Upper lobe of right lung (tissue), 1 donor: ENCODE results near the gene RAB3A. TPM values are rescaled to one million over a fixed set of nuclear protein-coding genes. Genes with fewer than 3 reads are reported as not detected.

Source experiments
- ATAC-seq: fragments of 200-7000 bp; cut with Tn5 transposase; one replicate; pipeline ENCODE4 v1.9.1; 2020; ENCODE audit warnings: mild to moderate bottlenecking, moderate library complexity
- DNase-seq: peaks from one replicate; pipeline ENCODE4 v3.0.0-alpha.2; 2020
- H3K27ac ChIP-seq: fragments of 200-600 bp; one replicate; pipeline ENCODE4 v1.8.0; 2022
- H3K27me3 ChIP-seq: fragments of 200-600 bp; one replicate; pipeline ENCODE4 v1.8.0; 2022; ENCODE audit warnings: mild to moderate bottlenecking
- H3K36me3 ChIP-seq: fragments of 200-600 bp; one replicate; pipeline ENCODE4 v1.8.0; 2022
- H3K4me1 ChIP-seq: fragments of 200-600 bp; one replicate; pipeline ENCODE4 v1.8.0; 2022
- H3K4me3 ChIP-seq: fragments of 200-600 bp; one replicate; pipeline ENCODE4 v1.8.0; 2022; ENCODE audit warnings: mild to moderate bottlenecking
- H3K9me3 ChIP-seq: fragments of 200-600 bp; one replicate; pipeline ENCODE4 v1.8.0; 2022
- intact Hi-C: fragments of 100-400 bp; cut with DNase I; formaldehyde crosslinking; loops from one replicate; pipeline ENCODE4 v1.11.0; 2022
- total RNA-seq: library from RNA; stranded (reverse); fragmentation: NEBNext Ultra II Directional; extraction: Animal tissue kit (Norgen Biotek cat#: 25700); gene quantifications from one replicate; pipeline ENCODE4 v1.2.1, GENCODE V29; 2021
- TF ChIP-seq, protein P1 (sequence below): fragments of 200-600 bp; IDR thresholded peaks from one replicate; pipeline ENCODE4 v1.8.0; 2022; ENCODE audit warnings: antibody characterized with exemption
- donor health status: DM: no; HTN: yes; CAD: no; lungs with severe emphysema.

The RAB3A gene
- total RNA-seq, 1 donor from 2014 or later = 1.9 TPM

DNA sequence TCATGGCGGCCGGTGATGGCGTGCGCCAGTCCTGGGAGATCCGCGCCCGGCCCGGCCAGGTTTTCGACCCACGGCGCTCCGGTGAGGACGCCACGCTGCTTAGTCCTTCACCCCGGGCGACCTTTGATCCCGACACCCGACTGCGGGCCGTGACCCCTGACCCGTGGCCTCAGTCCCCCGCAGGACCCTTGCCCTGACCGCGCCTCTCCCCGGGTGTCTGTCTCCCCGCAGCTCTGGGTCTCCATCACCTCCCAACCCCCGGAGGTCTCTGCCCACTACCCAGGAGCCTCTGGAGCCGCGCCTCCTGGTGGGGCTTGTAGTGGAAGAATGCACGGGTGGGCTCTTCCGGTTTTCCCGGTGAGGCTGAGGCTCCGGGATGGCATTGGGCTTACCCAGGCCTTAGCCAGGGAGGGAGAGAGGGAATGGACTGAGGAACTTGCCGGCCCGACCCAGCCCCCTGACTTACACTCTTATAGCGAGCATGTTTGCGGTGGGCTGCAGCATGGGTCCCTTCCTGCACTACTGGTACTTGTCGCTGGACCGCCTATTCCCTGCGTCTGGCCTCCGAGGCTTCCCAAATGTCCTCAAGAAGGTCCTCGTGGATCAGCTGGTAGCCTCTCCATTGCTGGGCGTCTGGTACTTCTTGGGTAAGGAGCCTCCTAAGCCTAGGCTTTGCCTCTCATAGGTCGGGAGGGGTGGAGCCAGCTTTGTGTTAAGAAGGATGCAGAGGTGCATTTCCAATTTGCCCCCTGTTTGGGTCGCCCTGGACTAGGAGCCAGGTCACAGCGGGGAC lies 10.3 kb downstream of the RAB3A start:
- Histone ChIP-seq H3K4me1 (peaks cover 18% of the 10 kb centered on the region), H3K27ac (peak overlapping the region; percentile 81), H3K27me3 (no peaks in the 10 kb centered on the region), H3K36me3 (peaks cover 15% of the 10 kb centered on the region), H3K9me3 (no peaks in the 10 kb centered on the region), H3K4me3 (peak overlapping the region; percentile 91)
- intact Hi-C loops = no loop called here
- TF ChIP-seq, protein P1, sequence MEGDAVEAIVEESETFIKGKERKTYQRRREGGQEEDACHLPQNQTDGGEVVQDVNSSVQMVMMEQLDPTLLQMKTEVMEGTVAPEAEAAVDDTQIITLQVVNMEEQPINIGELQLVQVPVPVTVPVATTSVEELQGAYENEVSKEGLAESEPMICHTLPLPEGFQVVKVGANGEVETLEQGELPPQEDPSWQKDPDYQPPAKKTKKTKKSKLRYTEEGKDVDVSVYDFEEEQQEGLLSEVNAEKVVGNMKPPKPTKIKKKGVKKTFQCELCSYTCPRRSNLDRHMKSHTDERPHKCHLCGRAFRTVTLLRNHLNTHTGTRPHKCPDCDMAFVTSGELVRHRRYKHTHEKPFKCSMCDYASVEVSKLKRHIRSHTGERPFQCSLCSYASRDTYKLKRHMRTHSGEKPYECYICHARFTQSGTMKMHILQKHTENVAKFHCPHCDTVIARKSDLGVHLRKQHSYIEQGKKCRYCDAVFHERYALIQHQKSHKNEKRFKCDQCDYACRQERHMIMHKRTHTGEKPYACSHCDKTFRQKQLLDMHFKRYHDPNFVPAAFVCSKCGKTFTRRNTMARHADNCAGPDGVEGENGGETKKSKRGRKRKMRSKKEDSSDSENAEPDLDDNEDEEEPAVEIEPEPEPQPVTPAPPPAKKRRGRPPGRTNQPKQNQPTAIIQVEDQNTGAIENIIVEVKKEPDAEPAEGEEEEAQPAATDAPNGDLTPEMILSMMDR = no peak
- DNase-seq (no peak), ATAC-seq (no peak)

DNA sequence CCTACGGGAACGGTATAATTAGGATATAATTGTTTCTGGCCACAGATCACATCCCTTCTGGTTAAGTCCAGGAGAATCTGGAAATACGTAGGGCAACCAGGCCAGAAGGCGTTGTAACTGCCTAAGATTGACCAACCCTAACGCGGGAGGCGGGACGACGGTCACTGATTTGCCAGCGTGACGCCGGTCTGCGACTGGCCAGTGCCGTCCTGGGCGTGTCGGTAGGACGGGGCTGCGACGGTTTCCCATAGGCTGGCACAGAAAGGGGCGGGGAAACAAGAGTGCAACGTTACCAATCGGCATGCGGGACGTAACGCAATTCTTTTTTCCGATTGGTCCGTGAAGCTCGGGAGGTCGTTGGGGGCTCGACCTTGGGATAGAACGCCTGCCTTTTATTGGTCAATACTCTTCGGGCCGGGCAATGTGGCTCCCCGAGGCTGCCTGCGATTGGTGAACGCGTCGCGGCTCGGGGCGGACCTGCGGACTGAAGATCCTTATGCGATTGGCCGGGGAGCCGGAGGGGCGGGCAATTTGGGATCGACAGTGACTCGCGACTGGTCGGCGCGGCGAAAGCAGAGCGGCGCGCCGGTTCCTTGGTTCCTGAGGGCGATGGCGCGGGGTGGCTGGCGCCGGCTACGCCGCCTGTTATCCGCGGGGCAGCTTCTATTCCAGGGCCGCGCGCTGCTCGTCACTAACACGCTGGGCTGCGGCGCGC lies 11.0 kb downstream of the RAB3A start, which contains the start of gene MPV17L2:
MPV17L2 (plus strand) TSS at position 546 of the 715 bp plus-strand sequence; CDS start at position 610, 64 bp downstream.
- intact Hi-C loops = no loop called here
- DNase-seq (peak; percentile 100), ATAC-seq (peak; percentile 96)
- H3K36me3 ChIP-seq = peaks cover 11% of the 10 kb centered on the region
- H3K4me1 ChIP-seq = peaks cover 18% of the 10 kb centered on the region
- H3K27me3 ChIP-seq = no peaks in the 10 kb centered on the region
- H3K9me3 ChIP-seq = no peaks in the 10 kb centered on the region
- peak within 1 kb of the TSS; percentile 91 for H3K4me3 ChIP-seq
- TF ChIP-seq, protein P1 = no peak
- peak within 1 kb of the TSS; percentile 96 for H3K27ac ChIP-seq

DNA sequence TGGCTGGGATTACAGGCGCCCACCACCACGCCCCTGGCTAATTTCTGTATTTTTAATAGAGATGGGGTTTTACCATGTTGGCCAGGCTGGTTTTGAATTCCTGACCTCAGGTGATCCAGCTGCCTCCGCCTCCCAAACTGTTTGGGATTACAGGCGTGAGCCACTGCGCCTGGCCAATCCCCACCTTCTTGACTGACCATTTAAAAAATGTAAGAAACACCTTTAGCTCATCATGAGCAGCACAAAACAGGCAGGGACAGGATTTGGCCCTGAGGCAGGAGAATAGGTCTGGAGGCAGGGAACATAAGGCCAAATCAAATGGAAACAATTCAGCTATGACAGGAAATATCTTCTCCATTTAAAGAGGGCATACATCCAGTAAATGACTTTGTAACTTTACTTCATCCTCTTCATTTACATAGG lies 12.2 kb downstream of the RAB3A start:
- H3K36me3 ChIP-seq = peaks cover 11% of the 10 kb centered on the region
- ATAC-seq (no peak), DNase-seq (no peak)
- peak overlapping the region; percentile 96 for H3K27ac ChIP-seq
- peak overlapping the region; percentile 73 for H3K4me3 ChIP-seq
- no peaks in the 10 kb centered on the region for H3K27me3 ChIP-seq
- intact Hi-C loops = no loop called here
- no peaks in the 10 kb centered on the region for H3K9me3 ChIP-seq
- TF ChIP-seq, protein P1 = no peak
- H3K4me1 ChIP-seq = peaks cover 18% of the 10 kb centered on the region

DNA sequence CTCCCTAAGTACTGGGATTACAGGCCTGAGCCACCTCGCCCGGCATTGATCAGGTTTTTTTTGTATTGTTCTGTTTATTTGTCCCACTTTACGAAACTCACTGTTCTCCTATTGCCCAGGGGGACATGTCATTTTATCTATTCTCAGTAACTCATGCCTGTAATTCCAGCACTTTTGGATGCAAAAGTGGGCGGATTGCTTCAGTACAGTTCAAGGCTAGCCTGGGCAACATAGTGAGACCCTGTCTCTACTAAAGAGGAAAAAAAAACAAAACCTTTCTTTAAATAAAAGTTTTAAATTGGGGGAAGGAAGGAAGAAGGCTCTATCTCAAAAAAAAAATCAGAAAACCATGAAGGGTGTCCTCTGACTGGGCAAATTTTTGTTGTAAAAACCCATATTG lies 13.6 kb downstream of the RAB3A start:
- TF ChIP-seq, protein P1 = no peak
- no peak overlapping the region for H3K4me3 ChIP-seq
- no peak for ATAC-seq
- H3K27me3 ChIP-seq = no peaks in the 10 kb centered on the region
- peaks cover 18% of the 10 kb centered on the region for H3K4me1 ChIP-seq
- no peak overlapping the region for H3K27ac ChIP-seq
- no peaks in the 10 kb centered on the region for H3K36me3 ChIP-seq
- no peak for DNase-seq
- intact Hi-C loops = no loop called here
- H3K9me3 ChIP-seq = no peaks in the 10 kb centered on the region

DNA sequence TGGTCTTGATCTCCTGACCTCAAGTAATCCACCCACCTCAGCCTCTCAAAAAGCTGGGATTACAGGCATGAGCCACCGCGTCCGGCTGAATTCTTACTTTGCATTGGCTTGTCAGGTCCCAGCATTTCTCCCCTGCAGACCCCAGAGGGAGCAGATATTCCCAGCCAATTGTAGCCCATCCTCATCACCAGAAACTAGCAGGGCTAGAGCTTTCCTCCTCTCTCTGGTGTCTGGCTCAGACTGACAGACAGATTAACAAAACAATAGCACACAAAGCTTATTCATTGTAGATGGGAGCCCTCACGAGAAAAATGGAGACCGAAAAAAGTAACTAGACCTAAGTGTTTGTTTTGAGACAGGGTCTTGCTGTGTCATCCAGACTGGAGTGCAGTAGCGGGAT lies 18.3 kb downstream of the RAB3A start:
- Histone ChIP-seq H3K9me3 (no peaks in the 10 kb centered on the region), H3K27me3 (no peaks in the 10 kb centered on the region), H3K4me1 (no peaks in the 10 kb centered on the region), H3K36me3 (no peaks in the 10 kb centered on the region), H3K4me3 (no peak overlapping the region), H3K27ac (no peak overlapping the region)
- ATAC-seq (no peak), DNase-seq (no peak)
- intact Hi-C loops = no loop called here
- TF ChIP-seq, protein P1 = no peak
